ENCODE measurements around the gene FYTTD1. TPM values are rescaled to one million over a fixed set of nuclear protein-coding genes. Genes with fewer than 3 reads are reported as not detected.
"Not testable (repeated sequence)": the region's sequence is repeated elsewhere in the genome, so short reads cannot be mapped to it uniquely, and the experiment has no call there.

FYTTD1 gene
- 37.7 TPM for total RNA-seq
- long read RNA-seq, full-length matches to known transcripts = 92 of 119 reads
- long read RNA-seq, partial matches to known transcripts = 5 of 119 reads
- long read RNA-seq, other reads (novel, unspliced or antisense) = 22 of 119 reads

GRCh38 chr3:197749601-197750395 lies at the start of gene FYTTD1:
FYTTD1 (plus strand) TSS chr3:197749883; CDS start chr3:197749972, 89 bp downstream.
- intact Hi-C loops (cut with DNase I) = no loop called here
- H3K27me3 ChIP-seq (ENCODE audit: low read depth) = no peaks in the 10 kb centered on the region

GRCh38 chr3:197700095-197700494 lies 49.6 kb upstream of the FYTTD1 start:
- DNase-seq = no peak
- H3K27ac ChIP-seq = no peak overlapping the region
- no peak for ATAC-seq
- no peaks in the 10 kb centered on the region for H3K9me3 ChIP-seq
- no peaks in the 10 kb centered on the region for H3K4me1 ChIP-seq
- intact Hi-C loops (cut with DNase I) = no loop called here
- TF ChIP-seq CTCF (IDR thresholded peaks at IDR 0.05) = no peak
- H3K4me3 ChIP-seq = no peak overlapping the region
- no peaks in the 10 kb centered on the region for H3K27me3 ChIP-seq (ENCODE audit: low read depth)
- peaks cover 90% of the 10 kb centered on the region for H3K36me3 ChIP-seq

More at GRCh38 chr3:197749601-197750395, at the start of gene FYTTD1:
- peaks cover 37% of the 10 kb centered on the region for H3K4me1 ChIP-seq
- H3K4me3 ChIP-seq = peak within 1 kb of the TSS; percentile 91
- H3K36me3 ChIP-seq = no peaks in the 10 kb centered on the region
- H3K9me3 ChIP-seq = no peaks in the 10 kb centered on the region
- peak; percentile 95 for DNase-seq
- H3K27ac ChIP-seq = peak within 1 kb of the TSS; percentile 94
- peak; percentile 97 to 98 for ATAC-seq
- peak; percentile 67 for TF ChIP-seq CTCF (IDR thresholded peaks at IDR 0.05)

GRCh38 chr3:197701841-197702240 lies 47.8 kb upstream of the FYTTD1 start:
- H3K4me3 ChIP-seq = no peak overlapping the region
- no peaks in the 10 kb centered on the region for H3K27me3 ChIP-seq (ENCODE audit: low read depth)
- DNase-seq (no peak), ATAC-seq (no peak)
- no peaks in the 10 kb centered on the region for H3K4me1 ChIP-seq
- no peak for TF ChIP-seq CTCF (IDR thresholded peaks at IDR 0.05)
- H3K36me3 ChIP-seq = peaks cover 73% of the 10 kb centered on the region
- H3K9me3 ChIP-seq = no peaks in the 10 kb centered on the region
- intact Hi-C loops (cut with DNase I) = no loop called here
- no peak overlapping the region for H3K27ac ChIP-seq

GRCh38 chr3:197706658-197707057 lies 43.0 kb upstream of the FYTTD1 start:
- peaks cover 1% of the 10 kb centered on the region for H3K4me1 ChIP-seq
- H3K4me3 ChIP-seq = no peak overlapping the region
- intact Hi-C loops (cut with DNase I) = no loop called here
- no peak for DNase-seq
- TF ChIP-seq CTCF (IDR thresholded peaks at IDR 0.05) = no peak
- no peaks in the 10 kb centered on the region for H3K9me3 ChIP-seq
- H3K36me3 ChIP-seq = peaks cover 31% of the 10 kb centered on the region
- no peak overlapping the region for H3K27ac ChIP-seq
- no peak for ATAC-seq
- H3K27me3 ChIP-seq (ENCODE audit: low read depth) = no peaks in the 10 kb centered on the region

- H3K36me3 ChIP-seq = peaks cover 8% of the 10 kb centered on the region
- intact Hi-C loops (cut with DNase I) = no loop called here
- ATAC-seq (no peak), DNase-seq (no peak)
- H3K27ac ChIP-seq = no peak overlapping the region
- no peaks in the 10 kb centered on the region for H3K27me3 ChIP-seq (ENCODE audit: low read depth)
- H3K4me3 ChIP-seq = no peak overlapping the region
- peaks cover 20% of the 10 kb centered on the region for H3K4me1 ChIP-seq
- no peaks in the 10 kb centered on the region for H3K9me3 ChIP-seq
- no peak for TF ChIP-seq CTCF (IDR thresholded peaks at IDR 0.05)
Measured at GRCh38 chr3:197709135-197709534, 40.5 kb upstream of the FYTTD1 start.

- H3K27ac ChIP-seq; H3K27me3 ChIP-seq (ENCODE audit: low read depth); DNase-seq; H3K9me3 ChIP-seq; ATAC-seq; intact Hi-C loops (cut with DNase I); H3K4me3 ChIP-seq; H3K36me3 ChIP-seq: not testable (repeated sequence)
- H3K4me1 ChIP-seq = peaks cover 20% of the 10 kb centered on the region
Measured at GRCh38 chr3:197710965-197711364, 38.7 kb upstream of the FYTTD1 start.

All from lower lobe of right lung (tissue), 2 donors.